ENCODE data around the gene RALGPS1.

Gene RALGPS1

GRCh38 chr9:127187231-127187956, 272.8 kb downstream of the RALGPS1 start:
- peak; percentile 63 for DNase-seq (ENCODE audit: low spot score)

GRCh38 chr9:127188396-127188795, 273.8 kb downstream of the RALGPS1 start:
- no peak for DNase-seq (ENCODE audit: low spot score)

GRCh38 chr9:127189628-127190027, 275.0 kb downstream of the RALGPS1 start:
- DNase-seq (ENCODE audit: low spot score): no peak

GRCh38 chr9:127192744-127193143, 278.2 kb downstream of the RALGPS1 start:
- DNase-seq (ENCODE audit: low spot score): no peak

- DNase-seq (ENCODE audit: low spot score): no peak
These were observed 278.9 kb downstream of the RALGPS1 start for GRCh38 chr9:127193483-127193882.

GRCh38 chr9:127194881-127195713, 280.5 kb downstream of the RALGPS1 start:
- peak; percentile 94 for DNase-seq (ENCODE audit: low spot score)

- no peak for DNase-seq (ENCODE audit: low spot score)
These were observed 281.6 kb downstream of the RALGPS1 start for GRCh38 chr9:127195976-127196825.

GRCh38 chr9:127196826-127197145, 282.2 kb downstream of the RALGPS1 start:
- DNase-seq (ENCODE audit: low spot score): no peak

- DNase-seq (ENCODE audit: low spot score): no peak
These were observed 282.7 kb downstream of the RALGPS1 start for GRCh38 chr9:127197186-127197860.

- no peak for DNase-seq (ENCODE audit: low spot score)
These were observed 283.4 kb downstream of the RALGPS1 start for GRCh38 chr9:127197861-127198430.

GRCh38 chr9:127198587-127198986, 284.0 kb downstream of the RALGPS1 start:
- no peak for DNase-seq (ENCODE audit: low spot score)

GRCh38 chr9:127199001-127199791, 284.6 kb downstream of the RALGPS1 start:
- DNase-seq (ENCODE audit: low spot score): peak; percentile 56

GRCh38 chr9:127200106-127200862, 285.7 kb downstream of the RALGPS1 start:
- DNase-seq (ENCODE audit: low spot score): no peak

GRCh38 chr9:127201071-127201541, 286.5 kb downstream of the RALGPS1 start:
- no peak for DNase-seq (ENCODE audit: low spot score)

GRCh38 chr9:127201731-127202130, 287.1 kb downstream of the RALGPS1 start:
- DNase-seq (ENCODE audit: low spot score): no peak

GRCh38 chr9:127202461-127203169, 288.0 kb downstream of the RALGPS1 start:
- DNase-seq (ENCODE audit: low spot score): no peak

- no peak for DNase-seq (ENCODE audit: low spot score)
These were observed 289.2 kb downstream of the RALGPS1 start for GRCh38 chr9:127203681-127204327.

GRCh38 chr9:127204771-127205470, 290.3 kb downstream of the RALGPS1 start:
- DNase-seq (ENCODE audit: low spot score): peak; percentile 42

Data from SW480 (cell line).